ENCODE results near the gene TLDC2. TPM values are rescaled to one million over a fixed set of nuclear protein-coding genes. Genes with fewer than 3 reads are reported as not detected.

Gene TLDC2
- total and polyA plus RNA-seq, 4 donors: 0.36 to 4.1 TPM; not detected in 2

- ATAC-seq (ENCODE audit: low FRiP score) (peak; percentile 61), DNase-seq (peak in 1 of 2 donors; percentile 71)
- Histone ChIP-seq H3K4me3 (ENCODE audit: low read length in 2 of 2) (no peak overlapping the region), H3K4me1 (ENCODE audit: control insufficient read depth in 1 of 2, insufficient read depth in 2 of 2, low read length in 2 of 2) (no peaks in the 10 kb centered on the region), H3K27me3 (ENCODE audit: control insufficient read depth in 1 of 2, insufficient read depth in 2 of 2, low read length in 1 of 2) (no peaks in the 10 kb centered on the region), H3K27ac (ENCODE audit: low read depth in 1 of 2, low read length in 2 of 2) (peak overlapping the region; percentile 72 to 75), H3K9me3 (ENCODE audit: control insufficient read depth, low read length) (no peaks in the 10 kb centered on the region), H3K36me3 (ENCODE audit: control insufficient read depth in 1 of 2, insufficient read depth in 2 of 2, low read length in 1 of 2) (no peaks in the 10 kb centered on the region)
- intact Hi-C loops (cut with DNase I): no loop called here
- 10 to 17% methylated on average over 6 of the region's 6 CpGs for WGBS, 2 donors
Observed at GRCh38 chr20:36848078-36848660, 27.8 kb upstream of the TLDC2 start.

- Histone ChIP-seq H3K36me3 (ENCODE audit: control insufficient read depth in 1 of 2, insufficient read depth in 2 of 2, low read length in 1 of 2) (no peaks in the 10 kb centered on the region), H3K27me3 (ENCODE audit: control insufficient read depth in 1 of 2, insufficient read depth in 2 of 2, low read length in 1 of 2) (no peaks in the 10 kb centered on the region), H3K4me1 (ENCODE audit: control insufficient read depth in 1 of 2, insufficient read depth in 2 of 2, low read length in 2 of 2) (no peaks in the 10 kb centered on the region), H3K9me3 (ENCODE audit: control insufficient read depth, low read length) (no peaks in the 10 kb centered on the region), H3K4me3 (ENCODE audit: low read length in 2 of 2) (no peak overlapping the region), H3K27ac (ENCODE audit: low read depth in 1 of 2, low read length in 2 of 2) (peak overlapping the region; percentile 72 to 75)
- DNase-seq: no peak
- ATAC-seq (ENCODE audit: low FRiP score): no peak
- intact Hi-C loops (cut with DNase I): no loop called here
Observed at GRCh38 chr20:36848677-36849076, 27.3 kb upstream of the TLDC2 start.

GRCh38 chr20:36849333-36850065 is 26.4 kb upstream of the TLDC2 start:
- intact Hi-C loops (cut with DNase I): no loop called here
- ATAC-seq (ENCODE audit: low FRiP score) (no peak), DNase-seq (no peak)
- H3K36me3 ChIP-seq (ENCODE audit: control insufficient read depth in 1 of 2, insufficient read depth in 2 of 2, low read length in 1 of 2): no peaks in the 10 kb centered on the region
- no peaks in the 10 kb centered on the region for H3K27me3 ChIP-seq (ENCODE audit: control insufficient read depth in 1 of 2, insufficient read depth in 2 of 2, low read length in 1 of 2)
- H3K4me1 ChIP-seq (ENCODE audit: control insufficient read depth in 1 of 2, insufficient read depth in 2 of 2, low read length in 2 of 2): no peaks in the 10 kb centered on the region
- 77 to 90% methylated on average over 9 of the region's 9 CpGs for WGBS, 2 donors
- peak overlapping the region in 1 of 2 donors; percentile 30 for H3K27ac ChIP-seq (ENCODE audit: low read depth in 1 of 2, low read length in 2 of 2)
- H3K4me3 ChIP-seq (ENCODE audit: low read length in 2 of 2): no peak overlapping the region
- H3K9me3 ChIP-seq (ENCODE audit: control insufficient read depth, low read length): no peaks in the 10 kb centered on the region

GRCh38 chr20:36850759-36851158 is 25.2 kb upstream of the TLDC2 start:
- Histone ChIP-seq H3K27me3 (ENCODE audit: control insufficient read depth in 1 of 2, insufficient read depth in 2 of 2, low read length in 1 of 2) (no peaks in the 10 kb centered on the region), H3K9me3 (ENCODE audit: control insufficient read depth, low read length) (no peaks in the 10 kb centered on the region), H3K4me3 (ENCODE audit: low read length in 2 of 2) (no peak overlapping the region), H3K4me1 (ENCODE audit: control insufficient read depth in 1 of 2, insufficient read depth in 2 of 2, low read length in 2 of 2) (no peaks in the 10 kb centered on the region), H3K36me3 (ENCODE audit: control insufficient read depth in 1 of 2, insufficient read depth in 2 of 2, low read length in 1 of 2) (no peaks in the 10 kb centered on the region), H3K27ac (ENCODE audit: low read depth in 1 of 2, low read length in 2 of 2) (no peak overlapping the region)
- intact Hi-C loops (cut with DNase I): no loop called here
- no peak for ATAC-seq (ENCODE audit: low FRiP score)
- WGBS, 2 donors: 93 to 97% methylated on average over 6 of the region's 6 CpGs
- no peak for DNase-seq

GRCh38 chr20:36851490-36851889 is 24.4 kb upstream of the TLDC2 start:
- ATAC-seq (ENCODE audit: low FRiP score): no peak

GRCh38 chr20:36852187-36852586 is 23.8 kb upstream of the TLDC2 start:
- 1 to 8% methylated on average over 12 of the region's 12 CpGs for WGBS, 2 donors
- H3K4me3 ChIP-seq (ENCODE audit: low read length in 2 of 2): no peak overlapping the region
- H3K27ac ChIP-seq (ENCODE audit: low read depth in 1 of 2, low read length in 2 of 2): peak overlapping the region; percentile 77 to 81
- DNase-seq (peak; percentile 78 to 88), ATAC-seq (ENCODE audit: low FRiP score) (peak; percentile 47)
- H3K9me3 ChIP-seq (ENCODE audit: control insufficient read depth, low read length): no peaks in the 10 kb centered on the region
- no peaks in the 10 kb centered on the region for H3K27me3 ChIP-seq (ENCODE audit: control insufficient read depth in 1 of 2, insufficient read depth in 2 of 2, low read length in 1 of 2)
- no peaks in the 10 kb centered on the region for H3K4me1 ChIP-seq (ENCODE audit: control insufficient read depth in 1 of 2, insufficient read depth in 2 of 2, low read length in 2 of 2)
- no peaks in the 10 kb centered on the region for H3K36me3 ChIP-seq (ENCODE audit: control insufficient read depth in 1 of 2, insufficient read depth in 2 of 2, low read length in 1 of 2)
- intact Hi-C loops (cut with DNase I): no loop called here

More at GRCh38 chr20:36851490-36851889, 24.4 kb upstream of the TLDC2 start:
- WGBS, 2 donors: 49 to 64% methylated on average over 2 of the region's 2 CpGs
- Histone ChIP-seq H3K27me3 (ENCODE audit: control insufficient read depth in 1 of 2, insufficient read depth in 2 of 2, low read length in 1 of 2) (no peaks in the 10 kb centered on the region), H3K36me3 (ENCODE audit: control insufficient read depth in 1 of 2, insufficient read depth in 2 of 2, low read length in 1 of 2) (no peaks in the 10 kb centered on the region), H3K9me3 (ENCODE audit: control insufficient read depth, low read length) (no peaks in the 10 kb centered on the region), H3K4me1 (ENCODE audit: control insufficient read depth in 1 of 2, insufficient read depth in 2 of 2, low read length in 2 of 2) (no peaks in the 10 kb centered on the region), H3K27ac (ENCODE audit: low read depth in 1 of 2, low read length in 2 of 2) (peak overlapping the region; percentile 77 to 81), H3K4me3 (ENCODE audit: low read length in 2 of 2) (no peak overlapping the region)
- DNase-seq: no peak
- intact Hi-C loops (cut with DNase I): no loop called here

- DNase-seq: no peak
- Histone ChIP-seq H3K27me3 (ENCODE audit: control insufficient read depth in 1 of 2, insufficient read depth in 2 of 2, low read length in 1 of 2) (no peaks in the 10 kb centered on the region), H3K27ac (ENCODE audit: low read depth in 1 of 2, low read length in 2 of 2) (peak overlapping the region in 1 of 2 donors; percentile 68), H3K36me3 (ENCODE audit: control insufficient read depth in 1 of 2, insufficient read depth in 2 of 2, low read length in 1 of 2) (no peaks in the 10 kb centered on the region), H3K4me3 (ENCODE audit: low read length in 2 of 2) (no peak overlapping the region), H3K4me1 (ENCODE audit: control insufficient read depth in 1 of 2, insufficient read depth in 2 of 2, low read length in 2 of 2) (no peaks in the 10 kb centered on the region), H3K9me3 (ENCODE audit: control insufficient read depth, low read length) (no peaks in the 10 kb centered on the region)
- ATAC-seq (ENCODE audit: low FRiP score): no peak
- WGBS, 2 donors: 85 to 86% methylated on average over 21 of the region's 21 CpGs
- intact Hi-C loops (cut with DNase I): no loop called here
Observed at GRCh38 chr20:36854348-36855240, 21.3 kb upstream of the TLDC2 start.

- ATAC-seq (ENCODE audit: low FRiP score): peak; percentile 1
- H3K4me3 ChIP-seq (ENCODE audit: low read length in 2 of 2): no peak overlapping the region
- H3K36me3 ChIP-seq (ENCODE audit: control insufficient read depth in 1 of 2, insufficient read depth in 2 of 2, low read length in 1 of 2): no peaks in the 10 kb centered on the region
- peak overlapping the region in 1 of 2 donors; percentile 68 for H3K27ac ChIP-seq (ENCODE audit: low read depth in 1 of 2, low read length in 2 of 2)
- peak in 1 of 2 donors; percentile 60 for DNase-seq
- WGBS, 2 donors: 16 to 23% methylated on average over 7 of the region's 7 CpGs
- H3K4me1 ChIP-seq (ENCODE audit: control insufficient read depth in 1 of 2, insufficient read depth in 2 of 2, low read length in 2 of 2): no peaks in the 10 kb centered on the region
- no peaks in the 10 kb centered on the region for H3K9me3 ChIP-seq (ENCODE audit: control insufficient read depth, low read length)
- intact Hi-C loops (cut with DNase I): no loop called here
- H3K27me3 ChIP-seq (ENCODE audit: control insufficient read depth in 1 of 2, insufficient read depth in 2 of 2, low read length in 1 of 2): no peaks in the 10 kb centered on the region
Observed at GRCh38 chr20:36855241-36855657, 20.7 kb upstream of the TLDC2 start.
